GM19035 (cell line): ENCODE measurements around the gene ARFGEF2.
"Not testable (repeated sequence)": the region's sequence is repeated elsewhere in the genome, so short reads cannot be mapped to it uniquely, and the experiment has no call there.

Experiments
- ATAC-seq: cut with Tn5 transposase; IDR thresholded peaks from one replicate; pipeline ENCODE4 v1.9.1; 2021; ENCODE audit not compliant: unreplicated experiment

ARFGEF2 gene

DNA sequence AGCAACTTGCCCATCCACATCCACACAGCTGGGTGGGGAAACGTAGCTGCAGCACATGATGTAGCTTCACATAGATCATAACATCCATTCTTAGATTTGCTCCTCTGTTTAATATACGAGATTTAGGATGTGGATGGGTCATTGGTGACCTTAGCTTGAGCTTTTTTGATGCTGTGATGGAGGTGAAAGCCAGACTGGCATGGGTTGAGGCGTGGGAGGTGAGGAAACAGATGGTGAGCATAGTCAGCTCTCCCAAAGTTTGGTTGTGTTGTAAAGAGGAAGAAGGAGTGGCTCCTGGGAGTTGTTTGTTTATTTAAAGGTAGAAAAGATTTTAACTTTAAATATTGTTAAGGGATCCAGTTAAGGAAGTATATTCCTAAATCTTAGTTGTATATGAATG lies 5.3 kb downstream of the ARFGEF2 start:
- no peak for ATAC-seq

DNA sequence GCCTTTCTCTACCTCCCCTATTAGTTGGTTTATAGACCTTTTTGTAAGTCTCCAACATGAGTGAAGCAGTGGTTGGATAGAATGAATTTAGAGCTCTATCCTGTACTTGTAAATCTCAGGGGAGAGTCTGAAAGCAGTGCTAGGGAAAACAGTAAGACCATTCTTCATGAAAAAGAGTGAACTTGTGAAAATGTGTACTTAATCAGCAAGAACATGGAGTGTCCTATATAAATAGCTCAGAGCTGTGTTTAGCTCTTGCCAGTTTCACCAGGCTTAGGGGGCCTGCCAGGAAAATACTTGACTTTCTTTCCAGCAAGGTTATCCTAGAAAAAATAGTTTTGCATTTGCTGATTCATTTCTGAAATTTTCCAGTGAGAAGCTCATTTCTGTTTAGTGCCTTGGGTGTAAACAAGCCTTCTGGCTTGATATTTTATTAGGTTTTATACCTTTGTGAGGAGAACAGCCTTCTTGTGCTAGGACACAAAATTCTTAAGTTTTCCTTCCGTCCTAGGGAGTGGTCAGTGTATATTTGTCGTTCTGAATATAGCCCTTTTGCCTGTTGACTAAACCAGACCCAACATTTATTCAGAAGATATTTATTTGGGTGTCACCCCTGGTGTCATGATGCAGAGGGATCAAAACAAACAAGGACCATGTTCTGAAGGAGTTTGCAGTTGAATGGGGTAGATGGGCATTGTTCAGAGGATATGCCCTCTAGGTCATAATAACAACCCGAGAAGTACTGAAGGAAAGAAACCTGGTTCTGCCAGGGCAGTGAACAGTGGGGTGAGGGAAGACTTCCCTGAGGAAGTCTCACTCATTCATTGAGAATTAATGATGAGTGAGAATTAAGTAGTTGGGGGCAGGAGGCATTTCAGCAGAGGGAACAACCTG lies 7.6 kb downstream of the ARFGEF2 start:
- ATAC-seq = no peak

DNA sequence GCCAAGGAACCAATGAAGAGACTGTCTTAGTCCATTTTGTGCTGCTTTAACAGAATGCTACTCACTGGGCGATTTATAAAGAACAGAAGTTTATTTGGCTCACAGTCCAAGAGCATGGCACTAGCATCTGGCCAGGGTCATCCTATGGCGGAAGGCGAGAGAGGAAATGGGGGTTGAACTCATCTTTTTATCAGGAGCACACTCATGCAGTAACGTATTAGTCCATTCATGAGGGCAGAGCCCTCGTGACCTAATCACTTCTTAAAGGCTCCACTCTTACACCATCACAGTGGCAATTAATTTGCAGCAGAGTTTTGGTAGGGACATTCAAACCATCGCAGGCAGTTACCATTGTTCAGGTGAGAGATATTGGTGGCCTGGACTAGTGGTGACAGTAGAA lies 8.5 kb downstream of the ARFGEF2 start:
- no peak for ATAC-seq

DNA sequence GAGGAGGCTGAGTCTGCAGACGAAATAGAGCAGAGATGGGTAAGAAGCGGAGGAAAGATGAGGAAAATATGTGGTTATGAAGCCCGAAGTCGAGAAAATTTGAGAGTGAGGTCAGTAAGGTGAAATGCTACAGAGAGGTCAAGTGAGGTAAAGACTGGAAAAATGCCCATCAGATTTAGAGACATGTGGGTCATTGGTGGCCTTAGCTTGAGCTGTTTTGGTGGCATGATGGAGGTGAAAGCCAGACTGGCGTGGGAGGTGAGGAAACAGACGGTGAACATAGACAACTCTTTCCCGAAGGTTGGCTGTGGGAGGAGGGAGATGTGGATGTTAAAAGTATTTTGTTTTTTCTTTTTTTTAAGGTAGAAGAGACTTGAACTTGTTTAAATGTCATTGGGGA lies 9.4 kb downstream of the ARFGEF2 start:
- ATAC-seq = no peak

DNA sequence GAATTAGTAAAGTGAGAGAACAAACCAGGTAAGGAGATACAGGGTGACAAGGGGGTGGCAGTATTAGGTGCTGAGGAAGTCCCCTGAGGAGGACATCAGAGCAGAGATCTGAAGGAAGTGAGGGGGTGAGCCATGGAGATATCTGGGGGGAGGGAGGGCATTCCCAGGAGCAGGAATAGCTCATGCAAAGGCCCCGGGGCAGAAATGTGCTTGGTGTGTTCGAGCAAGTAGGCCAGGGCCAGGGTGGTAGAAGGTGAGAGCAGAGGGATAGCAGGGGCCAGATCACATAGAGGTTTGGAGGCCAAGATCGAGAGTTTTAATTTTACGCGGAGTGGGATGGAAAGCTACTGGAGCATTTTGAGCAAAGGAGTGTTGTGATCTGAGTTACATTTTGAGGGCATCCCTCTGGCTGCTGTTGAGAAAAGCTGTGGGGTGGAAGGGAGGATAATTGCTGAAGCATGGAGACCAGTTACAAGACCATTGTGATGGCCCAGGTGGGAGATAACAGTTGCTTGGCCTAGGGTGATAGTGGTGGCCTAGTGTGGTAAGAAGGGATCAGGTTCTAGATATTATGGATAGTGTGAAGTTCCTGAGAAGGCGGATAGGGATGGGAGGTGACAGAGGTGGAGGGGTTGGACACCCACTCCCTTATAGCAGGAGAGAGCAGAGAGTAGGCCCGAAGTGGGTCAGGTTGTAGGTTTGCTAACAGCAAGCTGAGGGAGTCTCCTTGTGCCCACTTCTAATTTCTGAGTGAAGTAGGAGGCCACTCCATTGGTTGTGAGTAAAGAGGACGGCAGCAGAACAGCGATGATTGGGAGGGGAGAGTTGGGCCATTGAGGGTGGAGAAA lies 10.2 kb downstream of the ARFGEF2 start:
- ATAC-seq = no peak

DNA sequence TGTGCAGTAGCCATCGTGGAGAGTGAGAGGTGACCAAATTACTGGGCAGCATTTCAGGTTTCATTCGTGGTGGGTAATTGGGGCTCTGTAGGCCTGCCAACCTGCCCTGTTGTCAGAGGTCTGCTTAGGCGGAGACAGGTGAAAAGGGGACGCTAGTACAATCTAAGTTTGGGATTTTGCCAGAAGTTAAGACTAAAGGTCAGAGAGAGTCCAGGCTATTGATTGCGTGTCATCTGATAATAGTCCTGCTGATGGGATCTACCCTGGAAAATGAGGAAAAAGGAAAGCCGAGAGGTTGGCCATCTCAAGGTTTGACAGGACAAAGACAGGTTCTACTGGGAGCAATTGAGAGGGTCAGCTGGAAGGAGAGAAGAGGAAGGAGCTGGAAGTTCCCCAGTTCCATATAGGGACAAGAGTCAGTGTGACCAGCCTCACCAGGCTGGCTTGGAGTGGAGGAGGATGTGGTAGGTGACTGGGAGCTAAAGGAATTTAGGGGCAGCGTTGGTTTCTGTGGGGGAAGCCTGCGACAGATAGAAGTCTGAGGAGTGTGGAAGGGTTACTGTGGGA lies 10.9 kb downstream of the ARFGEF2 start:
- ATAC-seq = no peak

DNA sequence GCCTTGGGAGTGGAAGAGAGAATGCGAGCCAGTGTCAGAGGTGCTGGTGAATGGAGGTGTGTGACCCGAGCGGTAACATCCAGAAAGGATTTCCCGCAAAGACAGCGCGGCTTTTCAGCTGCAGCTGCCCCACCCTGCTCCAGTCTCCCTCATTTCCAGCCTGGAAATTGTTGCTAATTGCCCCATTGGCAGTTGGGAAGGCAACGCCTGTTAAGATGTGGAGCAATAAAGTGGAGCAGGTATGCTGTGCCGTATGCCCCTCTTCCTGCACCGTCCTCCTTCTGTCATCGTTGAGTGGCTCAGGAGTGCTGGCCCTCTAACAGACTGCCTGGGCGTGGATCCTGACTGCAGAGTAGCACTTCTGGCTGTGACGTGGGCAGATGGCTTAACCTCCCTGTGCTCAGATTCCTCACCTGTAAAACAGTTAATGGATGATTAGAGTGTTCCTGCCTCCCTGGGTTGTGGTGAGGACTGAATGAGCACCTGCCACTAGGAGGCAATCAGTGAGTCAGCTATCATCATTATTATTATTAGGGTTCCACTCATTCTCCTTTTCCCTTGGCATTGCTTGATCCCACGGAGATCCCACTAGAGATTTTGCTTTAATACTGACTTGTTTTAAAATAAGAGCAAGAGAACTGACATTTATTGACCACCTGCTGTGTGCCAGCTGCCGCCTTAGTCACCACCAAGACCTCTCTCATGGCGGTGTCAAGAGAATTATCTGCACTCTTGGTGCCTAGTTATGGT lies 11.7 kb downstream of the ARFGEF2 start:
- no peak for ATAC-seq

DNA sequence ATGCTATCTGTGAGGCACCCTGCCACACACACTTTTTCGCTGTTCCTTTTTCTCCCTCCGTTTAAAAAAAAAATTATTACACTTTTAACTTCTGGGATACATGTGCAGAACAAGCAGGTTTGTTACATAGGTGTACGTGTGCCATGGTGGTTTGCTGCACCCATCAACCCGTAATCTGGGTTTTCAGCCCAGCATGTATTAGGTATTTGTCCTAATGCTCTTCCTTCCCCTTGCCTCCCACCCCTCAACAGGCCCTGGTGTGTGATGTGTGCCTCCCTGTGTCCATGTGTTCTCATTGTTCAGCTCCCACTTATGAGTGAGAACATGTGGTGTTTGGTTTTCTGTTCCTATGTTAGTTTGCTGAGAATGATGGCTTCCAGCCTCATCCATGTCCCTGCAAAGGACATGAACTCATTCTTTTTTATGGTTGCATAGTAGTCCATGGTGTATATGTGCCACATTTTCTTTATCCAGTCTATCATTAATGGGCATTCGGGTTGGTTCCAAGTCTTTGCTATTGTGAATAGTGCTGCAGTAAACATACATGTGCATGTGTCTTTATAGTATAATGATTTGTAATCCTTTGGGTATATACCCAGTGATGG lies 12.9 kb downstream of the ARFGEF2 start:
- not testable (repeated sequence) for ATAC-seq

DNA sequence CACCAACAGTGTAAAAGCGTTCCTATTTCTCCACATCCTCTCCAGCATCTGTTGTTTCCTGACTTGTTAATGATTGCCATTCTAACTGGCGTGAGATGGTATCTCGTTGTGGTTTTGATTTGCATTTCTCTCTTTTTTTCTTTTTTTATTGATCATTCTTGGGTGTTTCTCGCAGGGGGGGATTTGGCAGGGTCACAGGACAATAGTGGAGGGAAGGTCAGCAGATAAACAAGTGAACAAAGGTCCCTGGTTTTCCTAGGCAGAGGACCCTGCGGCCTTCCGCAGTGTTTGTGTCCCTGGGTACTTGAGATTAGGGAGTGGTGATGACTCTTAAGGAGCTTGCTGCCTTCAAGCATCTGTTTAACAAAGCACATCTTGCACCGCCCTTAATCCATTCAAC lies 13.5 kb downstream of the ARFGEF2 start:
- ATAC-seq = not testable (repeated sequence)

DNA sequence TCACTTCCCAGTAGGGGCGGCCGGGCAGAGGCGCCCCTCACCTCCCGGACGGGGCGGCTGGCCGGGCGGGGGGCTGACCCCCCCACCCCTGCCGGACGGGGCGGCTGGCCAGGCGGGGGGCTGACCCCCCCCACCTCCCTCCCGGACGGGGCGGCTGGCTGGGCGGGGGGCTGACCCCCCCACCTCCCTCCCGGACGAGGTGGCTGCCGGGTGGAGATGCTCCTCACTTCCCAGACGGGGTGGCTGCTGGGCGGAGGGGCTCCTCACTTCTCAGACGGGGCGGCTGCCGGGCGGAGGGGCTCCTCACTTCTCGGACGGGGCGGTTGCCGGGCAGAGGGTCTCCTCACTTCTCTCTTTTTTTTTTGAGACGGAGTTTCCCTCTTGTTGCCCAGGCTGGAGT lies 14.7 kb downstream of the ARFGEF2 start:
- ATAC-seq = not testable (repeated sequence)

DNA sequence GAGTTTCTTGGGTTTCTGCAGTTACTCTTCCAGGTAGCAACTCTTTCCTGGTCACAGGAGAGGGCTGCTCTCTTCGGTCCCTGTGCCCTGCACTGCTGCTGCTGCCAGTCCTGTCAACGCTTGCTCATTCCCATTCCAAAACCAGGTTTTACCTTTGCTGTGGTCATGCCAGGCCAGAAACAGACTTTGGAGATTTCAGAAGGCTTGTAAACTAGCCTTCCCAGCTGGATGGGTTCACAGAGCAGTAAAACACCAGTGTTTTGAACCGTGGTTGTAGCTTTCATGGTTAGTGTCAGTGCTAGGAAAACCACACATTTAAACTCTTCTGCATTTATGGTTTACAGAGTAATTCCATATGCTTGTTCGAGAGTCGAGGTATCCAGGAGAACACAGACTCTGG lies 16.2 kb downstream of the ARFGEF2 start:
- no peak for ATAC-seq

DNA sequence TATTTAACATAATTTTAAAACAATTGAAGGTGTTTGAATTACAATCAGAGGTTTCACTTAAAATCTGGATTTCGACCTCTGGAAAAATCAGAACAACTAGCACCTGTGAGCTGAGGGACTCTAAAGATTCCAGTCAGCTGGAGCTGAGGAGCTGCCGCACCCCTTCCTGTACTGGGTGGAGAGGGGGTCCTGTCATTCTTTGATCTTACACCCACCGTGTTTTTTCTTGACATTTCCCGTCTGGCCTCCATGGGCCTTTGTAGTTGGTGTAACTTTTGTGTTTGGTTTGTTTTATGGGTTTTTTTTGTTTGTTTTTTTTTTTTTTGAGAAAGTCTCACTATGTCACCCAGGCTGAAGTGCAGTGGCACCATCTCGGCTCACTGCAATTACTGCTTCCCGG lies 17.2 kb downstream of the ARFGEF2 start:
- ATAC-seq = no peak

DNA sequence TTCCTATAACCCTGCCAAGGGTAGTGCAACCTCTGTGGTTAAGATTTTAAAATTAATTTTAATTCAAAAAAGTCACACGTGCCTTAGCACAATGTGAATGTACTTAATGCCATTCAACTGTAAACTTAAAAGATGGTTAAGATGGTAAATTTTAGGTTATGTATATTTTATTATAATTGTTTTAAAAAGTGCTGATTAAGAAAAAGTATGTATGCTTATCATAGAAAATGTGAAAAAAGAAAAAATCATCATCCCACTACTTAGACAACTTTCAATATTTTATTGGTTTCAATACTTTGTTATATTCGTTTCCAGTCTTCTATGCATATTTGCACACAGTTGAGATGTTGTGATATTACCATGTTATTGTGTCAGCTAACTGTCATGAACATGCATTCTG lies 18.7 kb downstream of the ARFGEF2 start:
- ATAC-seq = no peak

DNA sequence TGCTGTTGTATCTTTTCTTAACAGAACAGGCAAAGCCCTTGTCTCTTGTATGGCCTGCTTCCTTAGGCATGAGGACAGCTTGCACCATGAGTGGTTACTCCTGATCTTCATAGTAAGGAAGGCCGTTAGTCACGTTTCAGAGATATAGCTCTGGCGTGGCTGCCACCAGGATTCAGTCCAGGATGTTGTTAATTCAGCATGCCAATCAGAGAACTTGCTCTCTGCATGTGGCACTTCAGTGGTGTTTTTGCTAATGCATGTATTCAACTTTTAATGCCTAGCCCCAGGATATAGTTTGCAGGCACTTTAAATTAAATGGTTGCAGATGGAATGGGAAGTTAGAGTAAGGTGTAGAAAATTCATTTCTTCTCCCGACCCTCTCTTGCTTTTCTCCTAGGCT lies 20.0 kb downstream of the ARFGEF2 start:
- ATAC-seq = no peak

DNA sequence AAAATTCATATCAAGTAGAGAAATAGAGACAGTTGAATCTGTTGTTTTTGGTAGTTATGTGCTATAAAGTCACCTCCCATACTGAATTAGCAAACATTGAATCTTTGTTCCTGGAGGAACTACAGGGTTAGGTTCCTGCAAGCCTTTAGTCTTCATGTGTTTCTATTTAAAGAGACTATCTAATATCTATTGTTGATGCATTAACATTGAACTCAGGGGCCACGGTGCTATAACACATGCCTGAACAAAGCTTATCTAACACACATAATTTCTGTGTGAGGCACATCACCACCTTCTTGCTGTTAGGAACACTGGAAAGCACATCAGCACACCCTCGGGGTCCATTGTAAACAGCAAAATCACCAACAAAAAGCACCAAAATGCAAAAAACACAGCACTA lies 21.2 kb downstream of the ARFGEF2 start:
- no peak for ATAC-seq

DNA sequence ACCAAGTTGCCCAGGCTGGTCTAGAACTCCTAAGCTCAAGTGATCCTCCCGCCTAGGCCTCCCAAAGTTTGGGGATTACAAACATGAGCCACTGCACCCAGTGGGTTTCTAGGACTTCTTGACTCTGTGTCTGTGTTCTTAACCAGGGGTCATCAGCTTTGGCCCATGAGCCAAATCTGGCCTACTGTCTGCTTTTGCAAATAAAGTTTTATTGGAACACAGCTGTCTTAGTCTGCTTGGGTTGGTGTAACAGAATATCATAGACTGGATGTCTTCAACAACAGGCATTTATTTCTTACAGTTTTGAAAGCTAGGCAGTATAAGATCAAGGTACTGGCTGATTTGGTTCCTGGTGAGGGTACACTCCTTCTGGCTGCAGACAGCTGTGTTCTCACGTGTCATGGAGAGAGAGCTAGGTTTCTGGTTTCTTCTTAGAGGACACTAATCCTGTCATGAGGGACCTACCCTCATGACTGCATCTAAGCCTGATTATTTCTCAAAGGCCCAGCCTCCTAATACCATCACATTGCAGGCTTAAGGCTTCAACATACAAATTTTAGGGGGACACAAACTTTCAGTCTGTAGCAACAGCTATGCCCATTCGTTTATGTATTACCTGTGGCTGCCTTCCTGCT lies 23.3 kb downstream of the ARFGEF2 start:
- no peak for ATAC-seq

DNA sequence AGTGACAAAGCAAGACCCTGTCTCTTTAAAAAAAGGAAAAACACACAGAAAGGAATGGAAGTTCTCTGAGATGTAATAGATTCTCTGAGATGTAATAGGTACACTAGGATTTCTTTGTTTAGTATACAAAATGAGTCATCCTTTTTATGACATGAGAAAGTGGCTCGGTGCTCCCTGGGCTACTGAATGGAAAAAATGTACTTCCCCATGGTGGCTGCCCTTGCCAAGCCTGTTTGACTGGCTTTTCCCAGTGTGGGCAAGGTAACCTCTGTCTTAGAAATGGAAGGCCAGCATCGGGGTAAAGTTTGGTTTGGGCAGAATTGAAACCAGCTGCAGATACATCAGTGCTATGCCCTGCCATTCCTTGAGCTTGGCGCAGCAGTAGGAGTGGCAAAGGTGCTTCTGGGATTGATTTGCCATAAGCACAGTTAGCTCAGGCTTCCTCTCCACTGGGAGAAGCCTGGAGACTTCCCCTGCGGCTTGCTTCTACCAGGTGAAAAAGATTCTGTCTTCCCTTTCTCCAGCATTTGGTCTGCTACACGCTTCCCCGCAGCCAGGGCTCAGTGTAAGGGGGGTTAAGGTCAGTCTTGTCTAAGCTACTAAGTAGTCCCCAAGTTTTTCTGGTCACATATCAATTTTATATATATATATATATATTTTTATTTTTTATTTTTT lies 24.5 kb downstream of the ARFGEF2 start:
- ATAC-seq = no peak

DNA sequence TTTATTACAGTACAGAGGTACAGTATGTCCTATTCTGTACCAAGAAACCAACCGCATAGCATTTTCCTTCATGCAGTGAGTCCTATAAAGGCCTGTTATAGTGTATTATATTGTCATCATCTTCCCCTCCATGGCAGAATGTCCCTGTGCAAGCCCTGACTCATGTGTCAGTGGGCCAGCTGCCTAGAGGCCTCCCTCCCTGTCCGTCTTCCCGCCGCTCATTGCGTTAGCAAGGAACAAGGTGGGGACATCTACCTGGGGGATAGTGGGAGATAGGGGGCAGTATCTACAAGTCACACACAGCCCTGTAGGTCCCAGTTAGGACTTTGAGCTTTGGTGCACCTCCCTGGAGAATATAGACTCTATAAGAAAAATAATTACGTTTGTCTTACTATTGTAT lies 27.1 kb downstream of the ARFGEF2 start:
- no peak for ATAC-seq

DNA sequence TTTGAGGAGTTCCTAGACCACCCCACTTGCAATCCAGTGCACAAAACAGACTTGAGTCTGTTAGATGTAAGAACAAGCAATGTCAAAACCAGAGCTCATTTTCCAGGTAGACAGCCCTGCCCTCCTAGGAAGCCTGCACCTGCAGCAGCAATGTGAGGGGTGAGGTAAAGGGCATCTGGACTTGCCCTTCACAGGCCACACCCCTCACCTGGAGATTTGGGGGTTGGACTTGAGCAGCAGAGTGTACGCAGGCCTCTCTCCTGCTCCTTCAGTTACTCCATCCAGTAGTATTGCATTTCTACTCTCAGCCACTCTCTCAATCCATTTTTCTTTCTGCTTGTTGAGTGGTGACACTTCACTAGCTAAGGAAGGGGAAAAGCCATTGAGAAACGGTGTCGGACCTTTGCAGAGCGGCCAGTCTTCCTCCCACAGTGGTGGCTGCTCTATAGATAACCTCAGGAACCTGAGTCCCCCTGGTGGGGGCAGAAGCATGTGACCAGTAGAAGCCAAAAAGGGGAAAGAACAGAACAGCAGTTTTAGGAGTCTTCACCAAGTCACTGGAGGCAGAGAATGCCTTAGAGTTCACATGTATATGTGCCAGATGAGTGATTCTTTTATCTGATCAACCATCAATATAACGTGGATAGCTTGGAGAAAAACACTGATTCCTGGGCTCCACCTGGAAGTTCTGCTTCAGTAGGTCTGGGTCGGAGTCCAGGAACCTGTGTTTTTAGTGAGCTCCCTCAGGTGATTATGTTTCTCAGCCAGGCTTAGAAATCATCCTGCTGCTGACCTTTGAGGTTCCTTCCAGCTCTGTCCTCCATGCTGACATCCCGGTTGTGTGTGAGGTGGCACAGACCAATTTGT lies 28.0 kb downstream of the ARFGEF2 start:
- no peak for ATAC-seq
